ENCODE measurements around the gene PIGU. TPM values are rescaled to one million over a fixed set of nuclear protein-coding genes. Genes with fewer than 3 reads are reported as not detected.

PIGU gene
- total and polyA plus RNA-seq, 9 of the 15 experiments (the other 6 are each of a cell fraction or from before 2014, with no cell fraction given): 6.5 to 100 (median 28.1) TPM

DNA sequence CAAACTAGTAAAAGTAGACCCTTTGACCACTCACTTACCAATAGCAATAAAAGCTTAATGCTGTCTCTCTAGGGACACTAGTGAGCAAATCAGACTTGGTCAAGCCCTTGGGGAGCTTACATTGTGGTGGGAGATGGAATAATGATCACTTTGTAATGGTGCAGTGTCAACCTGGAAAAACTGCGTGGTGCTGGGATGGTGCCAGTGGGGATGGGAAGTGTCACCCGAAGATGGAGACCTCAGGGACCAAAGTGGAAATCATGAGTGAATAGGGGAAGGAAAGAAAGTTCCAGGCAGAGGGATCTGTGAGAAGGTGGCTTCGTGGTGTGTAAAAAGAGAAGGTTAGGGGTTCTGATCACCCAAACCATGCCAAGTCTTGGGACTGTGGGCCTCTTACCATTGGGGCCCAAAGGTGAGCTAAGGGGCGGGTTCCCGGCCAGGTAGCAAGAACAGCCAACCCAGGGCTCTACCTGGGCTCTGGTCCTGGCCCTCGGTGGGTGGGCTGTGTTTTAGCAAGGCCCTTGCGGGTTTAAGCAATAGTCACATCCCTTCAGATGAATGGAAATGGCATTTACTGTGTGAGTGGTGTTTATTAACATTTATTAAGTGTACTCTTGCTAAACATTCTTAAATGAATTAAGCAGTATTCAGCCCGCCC lies 145.2 kb downstream of the PIGU start:
- in situ Hi-C loops (cut with MboI): loop anchor here (10.0 kb wide), 1 partner anchor 173 kb away; the partner anchor contains the start of gene TP53INP2
- no TSS peak for BruUV-seq (replicated peaks)
- Histone ChIP-seq H3K79me2 (ENCODE audit: control insufficient read depth, insufficient read depth, low read length) (peaks cover 4% of the 10 kb centered on the region; the same call in 1 of the 3 replicates), H3K9me1 (ENCODE audit: control insufficient read depth, insufficient read depth, low read length) (no peaks in the 10 kb centered on the region), H3K9ac (ENCODE audit: insufficient read depth in 1 of 2, low read depth in 2 of 2, low read length in 2 of 2) (no peak overlapping the region), H2AFZ (ENCODE audit: low read depth, low read length) (no peak overlapping the region), H3K4me3 (no peak overlapping the region), H4K20me1 (replicated peaks; ENCODE audit: control insufficient read depth, insufficient read depth, low read length) (peaks cover 3% of the 10 kb centered on the region; the same call in 1 of the 2 replicates), H3K27ac (ENCODE audit: extremely low read depth, low read depth, low read length) (no peak overlapping the region), H3K27me3 (ENCODE audit: control insufficient read depth in 2 of 2, insufficient read depth in 2 of 2, low read length in 2 of 2) (no peaks in the 10 kb centered on the region), H3K9me3 (replicated peaks; ENCODE audit: control insufficient read depth, insufficient read depth, low read depth, low read length) (no peaks in the 10 kb centered on the region; the same call in 1 of the 2 replicates), H3K36me3 (ENCODE audit: control insufficient read depth, insufficient read depth, low read length) (peaks cover 77% of the 10 kb centered on the region), H3K4me1 (replicated peaks in 1 of 2; ENCODE audit: control insufficient read depth in 2 of 2, insufficient read depth in 2 of 2, low read length in 2 of 2) (no peaks in the 10 kb centered on the region), H3K4me2 (ENCODE audit: insufficient read depth, low read length) (no peak overlapping the region)
- intact Hi-C loops (cut with micrococcal nuclease): no loop called here
- DNase-seq (ENCODE audit: extremely low read depth in 1 of 4, low spot score in 3 of 4) (no peak), FAIRE-seq (no peak), ATAC-seq (no peak)
- CTCF ChIA-PET (ENCODE audit: low intra/inter-chr PET ratio): no interaction called here
- POLR2A ChIA-PET: interaction anchor here (0.7 to 0.9 kb wide), 5 partner anchors 11 to 333 kb away, joined by 3 to 5 read pairs (median 3); partner anchors contain the start of gene AHCY
- TF ChIP-seq POLR2G (IDR thresholded peaks at IDR 0.05; ENCODE audit: low read depth, low read length) (no peak), COPS2 (conservative IDR thresholded peaks at IDR 0.05) (no peak)
- WGBS (ENCODE audit: insufficient coverage, low coverage, missing lambda C conversion rate): 88% methylated on average over 7 of the region's 8 CpGs

DNA sequence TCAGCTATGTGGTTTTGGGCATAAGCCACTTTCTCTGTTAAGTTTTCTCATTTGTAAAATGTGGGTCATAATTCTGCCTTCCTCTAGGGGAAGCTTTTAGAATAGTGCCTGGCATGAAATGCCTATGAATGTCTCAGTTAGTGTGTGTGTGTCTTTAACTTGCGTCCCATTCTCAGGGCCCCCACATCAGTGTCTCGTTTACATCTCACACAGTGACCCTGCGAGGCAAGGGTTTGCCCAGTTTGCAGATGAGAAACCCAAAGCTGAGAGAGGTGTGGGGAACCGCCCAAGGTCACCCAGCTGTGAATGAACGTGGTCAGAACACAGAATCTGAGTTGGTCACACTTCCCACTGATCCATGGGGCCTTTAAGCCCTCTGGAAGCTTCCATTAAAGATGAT lies 146.6 kb downstream of the PIGU start:
- peaks cover 80% of the 10 kb centered on the region for H3K36me3 ChIP-seq (ENCODE audit: control insufficient read depth, insufficient read depth, low read length)
- ChIA-PET CTCF (ENCODE audit: low intra/inter-chr PET ratio) (no interaction called here), POLR2A (interaction anchor here (0.6 to 1.3 kb wide), 5 partner anchors 15 to 1133 kb away, joined by 3 to 5 read pairs (median 3); no protein-coding TSS in a partner anchor)
- H4K20me1 ChIP-seq (replicated peaks; ENCODE audit: control insufficient read depth, insufficient read depth, low read length): peaks cover 10% of the 10 kb centered on the region; the same call in 1 of the 2 replicates
- H3K4me1 ChIP-seq (replicated peaks in 1 of 2; ENCODE audit: control insufficient read depth in 2 of 2, insufficient read depth in 2 of 2, low read length in 2 of 2): peaks cover 7 to 9% of the 10 kb centered on the region in 2 experiments
- DNase-seq (ENCODE audit: extremely low read depth in 1 of 4, low spot score in 3 of 4): no peak
- in situ Hi-C loops (cut with MboI) (loop anchor here (10.0 kb wide), 1 partner anchor 174 kb away; the partner anchor contains the start of gene TP53INP2), intact Hi-C loops (cut with micrococcal nuclease) (no loop called here)
- no peaks in the 10 kb centered on the region; the same call in 1 of the 2 replicates for H3K9me3 ChIP-seq (replicated peaks; ENCODE audit: control insufficient read depth, insufficient read depth, low read depth, low read length)
- no peak overlapping the region for H3K4me3 ChIP-seq
- no peaks in the 10 kb centered on the region for H3K27me3 ChIP-seq (ENCODE audit: control insufficient read depth in 2 of 2, insufficient read depth in 2 of 2, low read length in 2 of 2)
- no peak overlapping the region for H3K27ac ChIP-seq (ENCODE audit: extremely low read depth, low read depth, low read length)
- ATAC-seq: no peak
- FAIRE-seq: no peak
- peaks cover 10% of the 10 kb centered on the region for H3K79me2 ChIP-seq (ENCODE audit: control insufficient read depth, insufficient read depth, low read length)
- H3K4me2 ChIP-seq (ENCODE audit: insufficient read depth, low read length): no peak overlapping the region
- no peak overlapping the region for H2AFZ ChIP-seq (ENCODE audit: low read depth, low read length)
- H3K9ac ChIP-seq (ENCODE audit: insufficient read depth in 1 of 2, low read depth in 2 of 2, low read length in 2 of 2): no peak overlapping the region
- H3K9me1 ChIP-seq (ENCODE audit: control insufficient read depth, insufficient read depth, low read length): no peaks in the 10 kb centered on the region
- WGBS (ENCODE audit: insufficient coverage, low coverage, missing lambda C conversion rate): 81% methylated on average over 5 of the region's 5 CpGs
- BruUV-seq (replicated peaks): no TSS peak
- no peak for TF ChIP-seq ZZZ3 (IDR thresholded peaks at IDR 0.05)
- TF ChIP-seq EGR1 (conservative IDR thresholded peaks at IDR 0.05): no peak
- TF ChIP-seq PHF8 (IDR thresholded peaks at IDR 0.05; ENCODE audit: borderline replicate concordance, low read length): no peak
- no peak for TF ChIP-seq DIDO1 (tag; IDR thresholded peaks at IDR 0.05; ENCODE audit: low read depth)
- TF ChIP-seq RBM39 (optimal IDR thresholded peaks at IDR 0.05; ENCODE audit: low read depth, low read length): no peak
- TF ChIP-seq, protein P1, sequence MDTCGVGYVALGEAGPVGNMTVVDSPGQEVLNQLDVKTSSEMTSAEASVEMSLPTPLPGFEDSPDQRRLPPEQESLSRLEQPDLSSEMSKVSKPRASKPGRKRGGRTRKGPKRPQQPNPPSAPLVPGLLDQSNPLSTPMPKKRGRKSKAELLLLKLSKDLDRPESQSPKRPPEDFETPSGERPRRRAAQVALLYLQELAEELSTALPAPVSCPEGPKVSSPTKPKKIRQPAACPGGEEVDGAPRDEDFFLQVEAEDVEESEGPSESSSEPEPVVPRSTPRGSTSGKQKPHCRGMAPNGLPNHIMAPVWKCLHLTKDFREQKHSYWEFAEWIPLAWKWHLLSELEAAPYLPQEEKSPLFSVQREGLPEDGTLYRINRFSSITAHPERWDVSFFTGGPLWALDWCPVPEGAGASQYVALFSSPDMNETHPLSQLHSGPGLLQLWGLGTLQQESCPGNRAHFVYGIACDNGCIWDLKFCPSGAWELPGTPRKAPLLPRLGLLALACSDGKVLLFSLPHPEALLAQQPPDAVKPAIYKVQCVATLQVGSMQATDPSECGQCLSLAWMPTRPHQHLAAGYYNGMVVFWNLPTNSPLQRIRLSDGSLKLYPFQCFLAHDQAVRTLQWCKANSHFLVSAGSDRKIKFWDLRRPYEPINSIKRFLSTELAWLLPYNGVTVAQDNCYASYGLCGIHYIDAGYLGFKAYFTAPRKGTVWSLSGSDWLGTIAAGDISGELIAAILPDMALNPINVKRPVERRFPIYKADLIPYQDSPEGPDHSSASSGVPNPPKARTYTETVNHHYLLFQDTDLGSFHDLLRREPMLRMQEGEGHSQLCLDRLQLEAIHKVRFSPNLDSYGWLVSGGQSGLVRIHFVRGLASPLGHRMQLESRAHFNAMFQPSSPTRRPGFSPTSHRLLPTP (IDR thresholded peaks at IDR 0.05; ENCODE audit: borderline replicate concordance, extremely low read depth, insufficient read length): no peak
- no peak for TF ChIP-seq FOXM1 (IDR thresholded peaks at IDR 0.05; ENCODE audit: low read depth)
- TF ChIP-seq FOXM1 (CRISPR knock-in tag; IDR thresholded peaks at IDR 0.05; ENCODE audit: low read depth): no peak
- no peak for TF ChIP-seq SOX6 (IDR thresholded peaks at IDR 0.05)
- no peak for TF ChIP-seq BACH1 (tag; IDR thresholded peaks at IDR 0.05)
- no peak for TF ChIP-seq NFATC3 (IDR thresholded peaks at IDR 0.05)
- no peak for TF ChIP-seq RBM15 (IDR thresholded peaks at IDR 0.05; ENCODE audit: insufficient read depth, low read length)

Measured in K562 (cell line).